KOPT-K1 (cell line): ENCODE results near the gene CAMK2A.

ENCODE experiments used
- H3K27ac ChIP-seq: fragments of 200-600 bp; sonication (generic); 2 replicates; pipeline ENCODE4 v1.5.1; 2016; ENCODE audit warnings: antibody characterized with exemption, mild to moderate bottlenecking, low read depth, low read length; ENCODE audit not compliant: poor library complexity, severe bottlenecking
- H3K36me3 ChIP-seq: fragments of 200-600 bp; sonication (generic); 2 replicates; pipeline ENCODE4 v1.5.1; 2017; ENCODE audit warnings: antibody characterized with exemption, mild to moderate bottlenecking, low read length, moderate library complexity; ENCODE audit not compliant: insufficient read depth
- H3K9me3 ChIP-seq: fragments of 200-600 bp; sonication (generic); 2 replicates; pipeline ENCODE4 v1.5.1; 2017; ENCODE audit warnings: antibody characterized with exemption, low read length, mild to moderate bottlenecking; ENCODE audit not compliant: insufficient read depth, poor library complexity, severe bottlenecking

CAMK2A gene

DNA sequence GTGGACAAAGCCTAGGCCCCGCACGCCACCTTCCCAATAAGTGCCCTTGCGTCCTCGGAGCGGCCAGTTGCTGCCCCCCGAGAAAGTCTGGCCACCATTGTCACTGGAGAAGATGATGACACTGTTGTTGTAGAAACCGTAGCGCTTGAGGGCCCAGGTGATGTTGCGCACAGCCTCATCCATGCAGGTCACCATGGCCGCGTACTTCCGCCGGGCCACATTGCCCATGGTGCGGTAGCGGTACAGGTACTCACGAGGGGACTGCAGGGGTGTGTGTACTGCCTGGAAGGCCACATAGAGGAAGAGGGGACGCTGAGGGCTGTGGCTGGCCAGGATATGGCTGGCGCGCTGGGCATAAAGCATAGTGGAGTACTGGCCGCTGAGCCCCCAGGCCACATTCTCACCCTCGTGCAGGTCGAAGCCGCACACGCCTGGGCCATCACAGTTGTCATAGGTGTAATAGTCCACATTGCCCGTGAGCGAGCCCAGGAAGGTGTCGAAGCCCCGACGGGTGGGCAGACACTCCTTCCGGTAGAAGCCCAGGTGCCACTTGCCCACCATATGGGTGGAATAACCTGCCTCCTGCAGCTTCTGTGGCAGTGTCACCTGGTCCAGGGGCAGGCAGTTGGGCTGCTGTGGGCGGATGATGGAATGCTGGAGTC, 8.5 kb upstream of the CAMK2A start:
- Histone ChIP-seq H3K36me3 (no peaks in the 10 kb centered on the region), H3K9me3 (no peaks in the 10 kb centered on the region), H3K27ac (no peak overlapping the region)

DNA sequence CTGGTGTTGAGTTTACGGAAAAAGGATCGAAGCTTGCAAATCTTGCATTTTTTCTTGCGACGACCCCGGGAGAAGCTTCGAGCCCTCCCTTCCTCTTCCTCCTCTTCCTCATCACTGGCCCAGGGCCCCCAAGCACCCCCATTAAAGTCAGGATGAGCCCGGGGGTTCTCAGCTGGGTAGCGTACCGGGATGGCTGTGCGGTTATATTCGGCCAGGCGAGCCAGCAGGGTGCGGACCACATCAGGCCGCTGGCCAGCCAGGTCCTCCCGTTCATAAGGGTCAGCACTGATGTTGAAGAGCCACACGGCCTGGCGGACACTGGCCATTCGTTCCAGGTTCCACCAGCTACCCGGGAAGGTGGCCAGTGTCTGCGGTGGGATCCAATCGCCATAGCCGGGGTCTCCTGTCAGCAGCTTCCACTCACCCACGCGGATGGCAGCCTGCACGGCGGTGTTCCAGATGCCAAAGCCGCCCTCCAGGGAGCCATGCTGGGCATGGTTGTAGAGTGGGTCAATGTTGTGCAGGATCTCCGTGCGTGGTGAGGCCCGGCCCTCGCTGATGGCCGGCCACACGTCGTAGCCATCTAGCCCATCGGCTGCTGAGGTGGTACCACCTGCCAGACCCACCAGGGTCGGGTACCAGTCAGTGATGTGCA, 7.8 kb upstream of the CAMK2A start:
- Histone ChIP-seq H3K36me3 (no peaks in the 10 kb centered on the region), H3K27ac (no peak overlapping the region), H3K9me3 (no peaks in the 10 kb centered on the region)

DNA sequence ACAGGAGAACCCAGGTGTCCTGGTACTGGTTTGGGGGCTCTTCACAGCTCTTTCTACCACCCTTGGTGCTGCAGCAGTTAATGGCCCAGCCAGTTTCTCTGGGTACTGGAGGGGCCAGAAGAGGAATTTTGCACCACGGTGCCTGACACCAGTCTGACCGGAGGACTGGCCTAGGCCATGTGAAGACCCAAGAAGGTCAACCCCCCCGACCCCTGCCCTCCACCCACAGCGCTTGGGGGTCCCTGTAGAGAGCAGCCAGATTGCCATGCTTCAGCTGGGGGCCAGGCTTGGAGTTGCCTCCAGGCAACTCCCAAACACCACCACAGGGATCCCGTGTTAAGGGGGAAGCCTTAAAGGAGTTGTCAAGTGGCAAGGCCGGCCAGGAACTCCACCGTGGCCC, 6.9 kb upstream of the CAMK2A start:
- no peaks in the 10 kb centered on the region for H3K36me3 ChIP-seq
- no peak overlapping the region for H3K27ac ChIP-seq
- no peaks in the 10 kb centered on the region for H3K9me3 ChIP-seq

DNA sequence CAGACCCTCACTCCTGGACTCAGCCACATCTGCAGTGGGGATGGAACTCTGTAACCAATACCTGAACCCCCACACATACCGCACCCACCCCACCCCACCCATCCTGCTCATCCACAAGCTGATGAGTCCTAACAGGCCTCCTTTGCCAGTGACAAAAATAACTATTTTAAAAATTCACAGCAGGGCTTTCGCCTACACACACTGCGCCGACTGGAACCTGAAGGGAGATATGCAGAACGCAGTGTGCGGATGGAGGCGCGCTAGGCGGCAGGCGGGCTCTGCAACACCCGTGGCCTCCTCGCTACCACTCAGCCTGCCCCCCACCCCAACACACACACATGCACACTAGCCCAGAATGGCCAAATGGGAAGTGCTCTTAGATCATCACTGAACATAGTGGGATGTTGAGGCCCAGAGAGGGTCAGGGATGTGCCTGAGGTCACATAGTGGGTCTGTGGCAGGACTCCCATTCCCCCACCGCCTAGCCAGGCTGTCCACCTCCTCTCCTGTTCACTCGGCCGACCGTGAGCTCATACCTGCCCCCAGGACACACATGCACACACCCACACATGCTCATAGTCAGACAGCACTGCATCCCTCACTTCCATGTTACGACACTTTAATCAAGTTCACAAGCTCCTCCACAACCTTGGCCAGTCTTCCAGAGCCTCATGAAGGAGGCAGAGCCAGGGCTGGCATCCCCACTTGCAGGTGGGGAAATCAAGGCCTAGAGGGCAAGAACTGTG, 6.3 kb upstream of the CAMK2A start:
- H3K9me3 ChIP-seq, result no peaks in the 10 kb centered on the region
- H3K27ac ChIP-seq, result no peak overlapping the region
- no peaks in the 10 kb centered on the region for H3K36me3 ChIP-seq

- Histone ChIP-seq H3K36me3 (no peaks in the 10 kb centered on the region), H3K9me3 (no peaks in the 10 kb centered on the region), H3K27ac (no peak overlapping the region)
Observed at GRCh38 chr5:150295172-150295634, 5.6 kb upstream of the CAMK2A start.

DNA sequence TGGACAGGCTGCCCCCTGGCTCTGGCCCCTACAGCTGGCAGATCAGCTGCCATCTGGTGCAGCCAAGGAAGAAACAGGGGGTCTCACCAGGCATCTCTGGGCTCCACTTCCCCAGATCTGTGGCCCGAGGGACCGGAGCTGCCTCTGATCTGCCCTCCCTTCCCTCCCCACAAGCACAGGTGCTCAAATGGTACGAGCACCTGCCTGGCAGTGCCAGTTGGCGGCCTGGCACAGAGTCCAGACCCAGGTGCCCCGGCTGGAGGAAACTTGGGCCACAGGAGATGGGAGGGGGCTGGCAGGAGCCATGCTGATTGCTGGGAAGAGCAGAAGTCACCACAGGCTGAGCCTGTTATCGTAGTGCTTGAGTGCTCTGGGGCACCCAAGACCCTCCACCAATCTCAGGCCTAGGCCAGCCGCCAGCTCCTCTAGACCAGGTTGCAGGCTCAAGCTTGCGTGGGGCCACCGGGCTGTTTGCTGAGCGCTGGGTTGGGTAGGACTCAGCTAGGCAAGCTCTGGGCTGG, 5.0 kb upstream of the CAMK2A start:
- no peaks in the 10 kb centered on the region for H3K36me3 ChIP-seq
- H3K27ac ChIP-seq, result no peak overlapping the region
- no peaks in the 10 kb centered on the region for H3K9me3 ChIP-seq

GRCh38 chr5:150293091-150293941, 3.7 kb upstream of the CAMK2A start:
- Histone ChIP-seq H3K36me3 (no peaks in the 10 kb centered on the region), H3K9me3 (no peaks in the 10 kb centered on the region), H3K27ac (no peak overlapping the region)

DNA sequence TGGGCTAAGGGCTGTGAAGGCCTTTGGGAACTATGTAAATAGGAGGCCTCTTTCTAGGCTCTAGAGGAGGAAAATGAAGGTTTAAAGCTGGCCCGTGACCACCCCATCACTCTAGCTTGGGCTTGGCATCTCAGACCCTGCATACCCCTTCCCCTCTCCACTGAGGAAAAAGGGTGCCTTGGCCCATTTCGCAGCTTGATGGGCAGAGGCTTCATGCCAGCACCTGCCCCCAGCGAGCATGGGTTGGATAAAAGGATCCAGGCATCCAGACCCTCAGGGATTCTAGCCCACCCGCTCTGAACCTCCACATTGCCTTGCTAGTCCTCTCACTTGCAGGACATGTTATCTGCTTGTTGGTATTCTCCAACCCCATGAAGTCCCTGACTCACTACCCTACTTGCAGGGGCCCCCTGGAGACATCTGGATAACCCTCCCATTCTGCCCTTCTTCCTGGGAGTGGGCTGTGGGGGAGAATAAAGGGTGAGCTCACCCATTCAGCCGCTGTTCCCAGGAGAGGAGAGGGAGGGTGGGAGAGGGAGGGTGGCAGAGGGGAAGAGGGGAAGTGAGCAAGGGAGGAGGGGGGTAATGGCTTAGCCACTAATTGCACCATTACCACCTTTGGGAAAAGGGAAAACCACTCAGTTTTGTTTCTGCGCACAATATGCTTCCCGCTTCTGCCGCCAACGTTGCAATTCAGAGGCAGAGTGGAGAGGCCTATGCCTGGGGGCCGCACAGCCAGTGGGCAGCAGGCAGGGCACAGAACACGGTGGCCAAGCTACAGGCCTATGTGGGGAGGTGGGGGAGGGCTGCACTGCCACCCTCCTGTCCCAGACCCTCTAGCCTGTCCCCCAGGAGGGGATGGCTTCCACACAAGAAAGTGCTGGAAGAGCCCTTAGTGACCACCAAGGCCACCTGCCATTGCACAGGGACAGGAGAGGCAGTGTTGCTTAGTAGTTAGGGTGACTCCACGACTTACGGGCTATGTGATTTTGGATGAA, 2.1 kb upstream of the CAMK2A start:
- no peak overlapping the region for H3K27ac ChIP-seq
- no peaks in the 10 kb centered on the region for H3K9me3 ChIP-seq
- H3K36me3 ChIP-seq, result no peaks in the 10 kb centered on the region

DNA sequence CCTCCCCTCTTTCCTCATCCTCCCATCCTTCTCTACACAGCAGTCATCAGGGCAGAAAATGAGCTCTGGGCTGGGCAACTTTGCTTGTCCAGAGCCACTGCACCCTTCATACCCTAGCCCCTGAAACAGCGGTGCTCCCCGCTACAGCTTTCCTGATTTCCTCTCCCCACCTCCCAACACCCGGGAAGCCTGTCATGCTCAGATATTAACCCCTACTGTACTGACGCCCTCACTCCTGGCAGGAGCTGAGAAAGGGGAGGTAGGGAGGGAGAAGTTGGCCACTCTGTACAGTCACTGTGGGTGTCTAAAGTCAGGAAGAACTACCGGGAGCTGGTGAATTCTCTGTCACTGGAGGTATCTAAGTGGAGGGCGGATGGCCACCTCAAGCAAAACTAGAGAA, 782 bp downstream of the CAMK2A start:
- Histone ChIP-seq H3K9me3 (no peaks in the 10 kb centered on the region), H3K27ac (no peak overlapping the region), H3K36me3 (no peaks in the 10 kb centered on the region)

- Histone ChIP-seq H3K36me3 (no peaks in the 10 kb centered on the region), H3K27ac (no peak overlapping the region)
Observed at GRCh38 chr5:150288361-150288760, 1.2 kb downstream of the CAMK2A start.

GRCh38 chr5:150286820-150287219, 2.8 kb downstream of the CAMK2A start:
- Histone ChIP-seq H3K9me3 (no peaks in the 10 kb centered on the region), H3K27ac (no peak overlapping the region), H3K36me3 (no peaks in the 10 kb centered on the region)

More at GRCh38 chr5:150288361-150288760, 1.2 kb downstream of the CAMK2A start:
- no peaks in the 10 kb centered on the region for H3K9me3 ChIP-seq

- no peak overlapping the region for H3K27ac ChIP-seq
- H3K36me3 ChIP-seq, result no peaks in the 10 kb centered on the region
- no peaks in the 10 kb centered on the region for H3K9me3 ChIP-seq
Observed at GRCh38 chr5:150285114-150285513, 4.5 kb downstream of the CAMK2A start.

GRCh38 chr5:150284311-150284710, 5.3 kb downstream of the CAMK2A start:
- Histone ChIP-seq H3K9me3 (no peaks in the 10 kb centered on the region), H3K27ac (no peak overlapping the region), H3K36me3 (no peaks in the 10 kb centered on the region)

DNA sequence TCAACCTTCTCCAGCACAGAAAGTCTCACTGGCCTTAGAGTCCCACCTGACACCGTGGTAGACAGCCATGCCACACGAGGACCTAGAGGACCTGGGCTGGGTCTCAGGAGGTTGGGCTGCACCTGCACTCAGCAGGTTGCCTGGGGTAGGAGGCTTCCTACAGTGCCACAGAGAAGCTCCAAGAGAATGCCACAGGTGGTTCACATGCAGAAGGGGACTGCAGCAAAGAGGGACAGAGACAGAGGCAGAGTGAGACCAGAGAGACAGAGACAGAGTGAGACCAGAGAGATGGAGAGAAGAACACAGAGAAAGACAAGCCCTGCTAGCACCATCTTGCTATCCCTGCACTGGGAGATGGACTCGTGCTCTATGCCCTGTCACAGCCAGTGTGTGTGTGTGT, 5.7 kb downstream of the CAMK2A start:
- no peaks in the 10 kb centered on the region for H3K36me3 ChIP-seq
- no peak overlapping the region for H3K27ac ChIP-seq
- H3K9me3 ChIP-seq, result no peaks in the 10 kb centered on the region
